Measurements from ENCODE around the gene SPPL3.

Gene SPPL3

GRCh38 chr12:120721866-120722265 is 182.3 kb downstream of the SPPL3 start:
- H3K4me3 ChIP-seq (ENCODE audit: low read length) = no peak overlapping the region
- H3K9ac ChIP-seq (ENCODE audit: low read depth, low read length) = no peak overlapping the region
- H3K9me3 ChIP-seq (replicated peaks; ENCODE audit: low read length) = no peaks in the 10 kb centered on the region
- peaks cover 28% of the 10 kb centered on the region for H3K4me1 ChIP-seq (ENCODE audit: control insufficient read depth, insufficient read depth, low read length)
- H3K4me2 ChIP-seq (ENCODE audit: low read length) = no peak overlapping the region
- peaks cover 50% of the 10 kb centered on the region for H3K36me3 ChIP-seq (ENCODE audit: insufficient read depth, low read length)
- no peaks in the 10 kb centered on the region for H3K27me3 ChIP-seq (ENCODE audit: control insufficient read depth, insufficient read depth, low read length)

- no peaks in the 10 kb centered on the region for H3K9me3 ChIP-seq (replicated peaks; ENCODE audit: low read length)
- H3K4me3 ChIP-seq (ENCODE audit: low read length) = no peak overlapping the region
- no peaks in the 10 kb centered on the region for H3K27me3 ChIP-seq (ENCODE audit: control insufficient read depth, insufficient read depth, low read length)
- H3K4me2 ChIP-seq (ENCODE audit: low read length) = no peak overlapping the region
- peaks cover 25% of the 10 kb centered on the region for H3K4me1 ChIP-seq (ENCODE audit: control insufficient read depth, insufficient read depth, low read length)
- H3K9ac ChIP-seq (ENCODE audit: low read depth, low read length) = no peak overlapping the region
- peaks cover 56% of the 10 kb centered on the region for H3K36me3 ChIP-seq (ENCODE audit: insufficient read depth, low read length)
Observed at GRCh38 chr12:120720987-120721801, 183.0 kb downstream of the SPPL3 start.

GRCh38 chr12:120720234-120720986 is 183.7 kb downstream of the SPPL3 start:
- no peak overlapping the region for H3K4me2 ChIP-seq (ENCODE audit: low read length)
- H3K4me3 ChIP-seq (ENCODE audit: low read length) = no peak overlapping the region
- H3K9ac ChIP-seq (ENCODE audit: low read depth, low read length) = no peak overlapping the region
- H3K36me3 ChIP-seq (ENCODE audit: insufficient read depth, low read length) = peaks cover 57% of the 10 kb centered on the region
- no peaks in the 10 kb centered on the region for H3K9me3 ChIP-seq (replicated peaks; ENCODE audit: low read length)
- H3K27me3 ChIP-seq (ENCODE audit: control insufficient read depth, insufficient read depth, low read length) = no peaks in the 10 kb centered on the region
- H3K4me1 ChIP-seq (ENCODE audit: control insufficient read depth, insufficient read depth, low read length) = peaks cover 20% of the 10 kb centered on the region

DNA sequence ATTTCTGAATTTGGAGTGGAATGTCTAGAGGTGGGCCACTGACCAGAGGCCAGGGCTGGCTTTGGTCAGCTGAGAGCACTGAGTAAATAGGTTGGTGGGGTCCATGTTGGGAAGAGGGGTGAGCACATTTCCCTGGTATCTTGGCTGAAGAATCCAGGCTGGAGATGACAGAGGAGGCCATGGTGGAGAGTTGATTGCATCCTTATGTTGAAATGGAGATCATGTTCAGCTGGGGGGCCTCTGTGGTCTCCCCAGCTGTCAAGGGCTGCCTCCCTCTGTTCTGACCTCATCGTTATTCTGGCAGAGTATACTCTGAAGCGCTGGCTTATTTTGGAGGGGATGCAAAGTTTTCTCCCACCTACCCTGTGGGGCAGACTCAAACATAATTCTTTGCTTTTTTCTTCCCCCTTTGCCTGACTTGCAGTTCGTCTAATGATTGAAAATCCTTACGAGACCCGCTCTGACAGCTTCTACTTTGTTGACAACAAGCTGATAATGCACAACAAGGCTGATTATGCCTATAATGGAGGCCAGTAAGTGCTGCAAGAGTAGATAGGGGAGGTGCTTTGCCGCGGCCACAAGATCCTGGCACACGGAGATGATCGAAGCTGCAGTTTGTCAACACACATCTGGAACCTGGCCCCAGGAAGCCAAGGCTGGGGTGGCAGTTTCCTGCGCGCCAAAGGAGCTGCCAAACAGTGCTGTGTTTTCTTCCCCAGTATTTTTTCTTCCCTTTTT is 184.5 kb downstream of the SPPL3 start:
- no peak overlapping the region for H3K9ac ChIP-seq (ENCODE audit: low read depth, low read length)
- H3K4me2 ChIP-seq (ENCODE audit: low read length) = no peak overlapping the region
- peaks cover 63% of the 10 kb centered on the region for H3K36me3 ChIP-seq (ENCODE audit: insufficient read depth, low read length)
- H3K4me1 ChIP-seq (ENCODE audit: control insufficient read depth, insufficient read depth, low read length) = peaks cover 13% of the 10 kb centered on the region
- H3K4me3 ChIP-seq (ENCODE audit: low read length) = no peak overlapping the region
- no peaks in the 10 kb centered on the region for H3K9me3 ChIP-seq (replicated peaks; ENCODE audit: low read length)
- H3K27me3 ChIP-seq (ENCODE audit: control insufficient read depth, insufficient read depth, low read length) = no peaks in the 10 kb centered on the region

DNA sequence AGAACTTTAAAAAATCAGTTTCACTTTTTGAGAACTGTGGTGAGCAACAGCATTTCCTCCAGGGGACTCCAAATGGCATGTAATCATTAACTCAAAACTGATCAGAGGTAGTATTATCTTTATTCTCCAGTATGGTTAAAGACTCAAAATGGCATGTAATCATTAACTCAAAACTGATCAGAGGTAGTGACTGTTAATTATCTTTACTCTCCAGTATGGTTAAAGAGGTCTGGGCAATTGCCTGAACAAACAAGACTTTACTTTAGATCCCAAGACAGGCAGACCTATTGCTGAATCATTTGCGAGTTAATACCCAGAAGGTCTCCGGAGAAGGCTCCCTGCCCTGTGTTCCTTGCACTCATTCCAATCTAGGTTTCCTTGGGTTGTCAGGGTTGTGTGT is 185.1 kb downstream of the SPPL3 start:
- Histone ChIP-seq H3K27me3 (ENCODE audit: control insufficient read depth, insufficient read depth, low read length) (no peaks in the 10 kb centered on the region), H3K4me2 (ENCODE audit: low read length) (no peak overlapping the region), H3K36me3 (ENCODE audit: insufficient read depth, low read length) (peaks cover 67% of the 10 kb centered on the region), H3K9ac (ENCODE audit: low read depth, low read length) (no peak overlapping the region), H3K9me3 (replicated peaks; ENCODE audit: low read length) (no peaks in the 10 kb centered on the region), H3K4me3 (ENCODE audit: low read length) (no peak overlapping the region), H3K4me1 (ENCODE audit: control insufficient read depth, insufficient read depth, low read length) (peaks cover 13% of the 10 kb centered on the region)

GRCh38 chr12:120718055-120718454 is 186.1 kb downstream of the SPPL3 start:
- no peak overlapping the region for H3K4me2 ChIP-seq (ENCODE audit: low read length)
- no peaks in the 10 kb centered on the region for H3K27me3 ChIP-seq (ENCODE audit: control insufficient read depth, insufficient read depth, low read length)
- no peak overlapping the region for H3K4me3 ChIP-seq (ENCODE audit: low read length)
- peaks cover 74% of the 10 kb centered on the region for H3K36me3 ChIP-seq (ENCODE audit: insufficient read depth, low read length)
- no peak overlapping the region for H3K9ac ChIP-seq (ENCODE audit: low read depth, low read length)
- peaks cover 13% of the 10 kb centered on the region for H3K4me1 ChIP-seq (ENCODE audit: control insufficient read depth, insufficient read depth, low read length)
- no peaks in the 10 kb centered on the region for H3K9me3 ChIP-seq (replicated peaks; ENCODE audit: low read length)

- H3K27me3 ChIP-seq (ENCODE audit: control insufficient read depth, insufficient read depth, low read length) = no peaks in the 10 kb centered on the region
- no peak overlapping the region for H3K4me3 ChIP-seq (ENCODE audit: low read length)
- peaks cover 37% of the 10 kb centered on the region for H3K36me3 ChIP-seq (ENCODE audit: insufficient read depth, low read length)
- H3K4me2 ChIP-seq (ENCODE audit: low read length) = no peak overlapping the region
- H3K9me3 ChIP-seq (replicated peaks; ENCODE audit: low read length) = no peaks in the 10 kb centered on the region
- no peak overlapping the region for H3K9ac ChIP-seq (ENCODE audit: low read depth, low read length)
- H3K4me1 ChIP-seq (ENCODE audit: control insufficient read depth, insufficient read depth, low read length) = peaks cover 16% of the 10 kb centered on the region
Observed at GRCh38 chr12:120713861-120714482, 190.2 kb downstream of the SPPL3 start.

- peaks cover 16% of the 10 kb centered on the region for H3K4me1 ChIP-seq (ENCODE audit: control insufficient read depth, insufficient read depth, low read length)
- peaks cover 27% of the 10 kb centered on the region for H3K36me3 ChIP-seq (ENCODE audit: insufficient read depth, low read length)
- no peak overlapping the region for H3K4me2 ChIP-seq (ENCODE audit: low read length)
- H3K9me3 ChIP-seq (replicated peaks; ENCODE audit: low read length) = no peaks in the 10 kb centered on the region
- no peak overlapping the region for H3K4me3 ChIP-seq (ENCODE audit: low read length)
- no peaks in the 10 kb centered on the region for H3K27me3 ChIP-seq (ENCODE audit: control insufficient read depth, insufficient read depth, low read length)
- no peak overlapping the region for H3K9ac ChIP-seq (ENCODE audit: low read depth, low read length)
Observed at GRCh38 chr12:120712610-120713009, 191.5 kb downstream of the SPPL3 start.
